GM12801 (cell line): ENCODE measurements around the gene LAMA2.

Source experiments
- TF ChIP-seq, protein P1 (sequence below): IDR thresholded peaks from one replicate; pipeline ENCODE4 v1.5.1; 2011; ENCODE audit warnings: control low read depth; ENCODE audit not compliant: insufficient read length; ENCODE audit errors: extremely low read depth

The LAMA2 gene

DNA sequence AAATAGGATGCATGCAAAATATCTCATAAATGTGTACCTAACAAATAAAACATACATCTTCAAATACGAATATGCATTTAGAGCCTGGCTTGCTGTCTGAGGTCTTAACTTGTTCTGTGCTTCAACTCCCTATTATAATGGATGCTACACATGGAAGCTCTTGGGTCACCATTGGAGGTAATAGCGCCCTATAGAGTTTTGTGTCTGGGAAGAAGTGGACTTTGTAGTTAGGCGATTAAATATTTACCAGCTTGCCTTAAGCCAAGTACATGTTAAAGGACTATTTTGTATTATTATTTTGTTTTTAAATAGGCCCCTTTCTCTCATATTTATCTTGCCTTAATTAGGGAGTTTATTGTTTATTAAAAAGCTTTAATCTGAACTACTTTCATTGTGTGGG is 107.4 kb downstream of the LAMA2 start:
- TF ChIP-seq, protein P1, sequence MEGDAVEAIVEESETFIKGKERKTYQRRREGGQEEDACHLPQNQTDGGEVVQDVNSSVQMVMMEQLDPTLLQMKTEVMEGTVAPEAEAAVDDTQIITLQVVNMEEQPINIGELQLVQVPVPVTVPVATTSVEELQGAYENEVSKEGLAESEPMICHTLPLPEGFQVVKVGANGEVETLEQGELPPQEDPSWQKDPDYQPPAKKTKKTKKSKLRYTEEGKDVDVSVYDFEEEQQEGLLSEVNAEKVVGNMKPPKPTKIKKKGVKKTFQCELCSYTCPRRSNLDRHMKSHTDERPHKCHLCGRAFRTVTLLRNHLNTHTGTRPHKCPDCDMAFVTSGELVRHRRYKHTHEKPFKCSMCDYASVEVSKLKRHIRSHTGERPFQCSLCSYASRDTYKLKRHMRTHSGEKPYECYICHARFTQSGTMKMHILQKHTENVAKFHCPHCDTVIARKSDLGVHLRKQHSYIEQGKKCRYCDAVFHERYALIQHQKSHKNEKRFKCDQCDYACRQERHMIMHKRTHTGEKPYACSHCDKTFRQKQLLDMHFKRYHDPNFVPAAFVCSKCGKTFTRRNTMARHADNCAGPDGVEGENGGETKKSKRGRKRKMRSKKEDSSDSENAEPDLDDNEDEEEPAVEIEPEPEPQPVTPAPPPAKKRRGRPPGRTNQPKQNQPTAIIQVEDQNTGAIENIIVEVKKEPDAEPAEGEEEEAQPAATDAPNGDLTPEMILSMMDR = no peak

GRCh38 chr6:128990915-128991314 is 108.0 kb downstream of the LAMA2 start:
- TF ChIP-seq, protein P1 = no peak

GRCh38 chr6:128993166-128993565 is 110.2 kb downstream of the LAMA2 start:
- TF ChIP-seq, protein P1 = no peak

GRCh38 chr6:128997880-128998279 is 114.9 kb downstream of the LAMA2 start:
- TF ChIP-seq, protein P1 = no peak

- TF ChIP-seq, protein P1 = no peak
Observed at GRCh38 chr6:129006724-129007514, 124.0 kb downstream of the LAMA2 start.

- TF ChIP-seq, protein P1 = no peak
Observed at GRCh38 chr6:129007701-129008373, 124.9 kb downstream of the LAMA2 start.

DNA sequence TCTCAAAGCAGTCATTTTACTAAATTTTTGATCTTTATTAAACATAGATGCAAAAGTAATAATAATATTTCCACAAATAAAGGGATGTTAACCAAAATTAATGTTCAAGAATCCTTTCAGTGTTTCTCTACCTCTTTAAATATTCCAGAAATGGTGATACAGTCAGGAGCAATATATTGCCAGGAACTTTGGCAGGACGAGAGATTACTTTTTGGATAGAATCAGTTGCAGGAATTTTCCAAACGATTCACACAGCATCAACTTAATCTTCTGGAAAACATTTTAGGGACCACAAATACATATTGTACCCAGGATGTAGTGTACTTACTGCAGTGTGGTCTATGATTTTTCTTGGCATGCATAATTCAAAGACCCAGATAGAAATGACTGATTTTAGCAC is 125.7 kb downstream of the LAMA2 start:
- TF ChIP-seq, protein P1 = no peak
